A673 (cell line): Measurements from ENCODE around the gene AKAP12.

ENCODE experiments used
- CTCF ChIP-seq: fragments of 300-800, 200-600 bp; sonication (generic); conservative IDR thresholded peaks from 2 replicates; pipeline ENCODE4 v1.5.1; 2017; ENCODE audit warnings: low read depth, mild to moderate bottlenecking, antibody characterized with exemption, low read length, moderate library complexity, mixed read lengths
- EZH2 ChIP-seq: fragments of 200-600 bp; sonication (generic); IDR thresholded peaks from 2 replicates; pipeline ENCODE4 v1.6.1; 2017; ENCODE audit warnings: borderline replicate concordance, low read depth, mild to moderate bottlenecking, mixed read lengths, antibody characterized with exemption, low read length; ENCODE audit not compliant: poor library complexity, severe bottlenecking

- TF ChIP-seq CTCF (no peak), EZH2 (no peak)
These were observed 41.1 kb downstream of the AKAP12 start for GRCh38 chr6:151280859-151281258.
